ENCODE results near the gene SCN5A. TPM values are rescaled to one million over a fixed set of nuclear protein-coding genes. Genes with fewer than 3 reads are reported as not detected.

Gene SCN5A
- total RNA-seq, 1 experiment from 2014 or later = 4.7 TPM

DNA sequence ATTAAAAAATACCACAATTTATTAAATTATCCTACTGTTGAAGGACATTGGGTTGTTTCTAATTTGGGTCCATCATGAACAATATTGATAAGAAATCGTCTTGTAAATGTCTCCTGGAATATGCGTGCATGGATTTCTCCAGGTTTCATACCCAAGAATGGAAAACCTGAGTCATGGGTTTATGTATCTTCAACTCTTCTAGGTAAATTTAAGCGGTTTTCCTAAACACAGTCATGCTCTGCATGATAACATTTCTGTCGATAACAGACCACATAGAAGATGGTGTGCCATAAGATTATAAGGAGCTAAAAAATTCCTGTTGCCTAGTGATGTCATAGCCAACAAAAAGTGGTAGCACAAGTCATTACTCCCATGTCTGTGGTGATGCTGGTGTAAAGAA, 39.9 kb upstream of the SCN5A start:
- TF ChIP-seq EZH2 (IDR thresholded peaks at IDR 0.05; ENCODE audit: low read depth) = no peak
- TF ChIP-seq, protein P1, sequence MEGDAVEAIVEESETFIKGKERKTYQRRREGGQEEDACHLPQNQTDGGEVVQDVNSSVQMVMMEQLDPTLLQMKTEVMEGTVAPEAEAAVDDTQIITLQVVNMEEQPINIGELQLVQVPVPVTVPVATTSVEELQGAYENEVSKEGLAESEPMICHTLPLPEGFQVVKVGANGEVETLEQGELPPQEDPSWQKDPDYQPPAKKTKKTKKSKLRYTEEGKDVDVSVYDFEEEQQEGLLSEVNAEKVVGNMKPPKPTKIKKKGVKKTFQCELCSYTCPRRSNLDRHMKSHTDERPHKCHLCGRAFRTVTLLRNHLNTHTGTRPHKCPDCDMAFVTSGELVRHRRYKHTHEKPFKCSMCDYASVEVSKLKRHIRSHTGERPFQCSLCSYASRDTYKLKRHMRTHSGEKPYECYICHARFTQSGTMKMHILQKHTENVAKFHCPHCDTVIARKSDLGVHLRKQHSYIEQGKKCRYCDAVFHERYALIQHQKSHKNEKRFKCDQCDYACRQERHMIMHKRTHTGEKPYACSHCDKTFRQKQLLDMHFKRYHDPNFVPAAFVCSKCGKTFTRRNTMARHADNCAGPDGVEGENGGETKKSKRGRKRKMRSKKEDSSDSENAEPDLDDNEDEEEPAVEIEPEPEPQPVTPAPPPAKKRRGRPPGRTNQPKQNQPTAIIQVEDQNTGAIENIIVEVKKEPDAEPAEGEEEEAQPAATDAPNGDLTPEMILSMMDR (conservative IDR thresholded peaks at IDR 0.05) = no peak
- H3F3A ChIP-seq (ENCODE audit: insufficient read depth, low read depth) = no peaks in the 10 kb centered on the region
- H4K20me1 ChIP-seq (ENCODE audit: insufficient read depth) = no peaks in the 10 kb centered on the region
- H3K9me2 ChIP-seq (ENCODE audit: insufficient read depth) = no peaks in the 10 kb centered on the region
- no peak overlapping the region for H2AFZ ChIP-seq
- CTCF ChIA-PET = no interaction called here
- H3K4me2 ChIP-seq = no peak overlapping the region
- no peaks in the 10 kb centered on the region for H3K9me3 ChIP-seq (ENCODE audit: insufficient read depth, low read depth)
- H3K79me2 ChIP-seq (ENCODE audit: low read depth) = no peaks in the 10 kb centered on the region
- H3K4me1 ChIP-seq (replicated peaks; ENCODE audit: insufficient read depth) = no peaks in the 10 kb centered on the region
- H3K4me3 ChIP-seq = no peak overlapping the region
- BruUV-seq (replicated peaks) = no TSS peak
- intact Hi-C loops (cut with micrococcal nuclease; ENCODE audit: unreplicated experiment) = no loop called here
- DNase-seq = no peak
- H3K36me3 ChIP-seq (ENCODE audit: low read depth) = no peaks in the 10 kb centered on the region
- H3K27ac ChIP-seq = no peak overlapping the region
- peaks cover 34% of the 10 kb centered on the region for H3K27me3 ChIP-seq (ENCODE audit: insufficient read depth, low read depth)
- POLR2A ChIA-PET (ENCODE audit: unreplicated experiment) = no interaction called here

DNA sequence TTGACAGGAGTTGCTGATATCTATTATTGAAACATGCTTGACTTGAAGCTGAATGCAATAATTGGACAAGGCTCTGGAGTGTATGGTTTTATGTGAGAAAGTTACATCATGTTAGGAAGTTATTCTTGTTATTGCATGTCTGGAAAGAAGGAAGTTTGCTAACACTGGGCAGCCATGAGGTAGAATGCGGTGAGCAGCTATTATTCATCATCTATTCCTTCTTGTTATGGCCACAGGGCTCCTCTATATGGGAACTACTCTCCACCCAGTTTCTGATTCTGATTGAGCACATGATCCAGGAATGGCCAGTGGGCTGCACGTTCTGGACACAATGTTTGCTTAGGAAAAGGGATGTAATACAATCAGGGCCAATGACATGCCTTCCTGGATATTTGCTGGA, 37.8 kb upstream of the SCN5A start:
- Histone ChIP-seq H3K27ac (no peak overlapping the region), H3K79me2 (ENCODE audit: low read depth) (no peaks in the 10 kb centered on the region), H3K4me2 (no peak overlapping the region), H3K4me3 (no peak overlapping the region), H3K9me3 (ENCODE audit: insufficient read depth, low read depth) (no peaks in the 10 kb centered on the region), H3K4me1 (replicated peaks; ENCODE audit: insufficient read depth) (no peaks in the 10 kb centered on the region), H3K27me3 (ENCODE audit: insufficient read depth, low read depth) (peaks cover 37% of the 10 kb centered on the region), H4K20me1 (ENCODE audit: insufficient read depth) (no peaks in the 10 kb centered on the region), H3F3A (ENCODE audit: insufficient read depth, low read depth) (no peaks in the 10 kb centered on the region), H3K9me2 (ENCODE audit: insufficient read depth) (no peaks in the 10 kb centered on the region), H2AFZ (no peak overlapping the region), H3K36me3 (ENCODE audit: low read depth) (no peaks in the 10 kb centered on the region)
- intact Hi-C loops (cut with micrococcal nuclease; ENCODE audit: unreplicated experiment) = no loop called here
- POLR2A ChIA-PET (ENCODE audit: unreplicated experiment) = no interaction called here
- TF ChIP-seq, protein P1 (conservative IDR thresholded peaks at IDR 0.05) = no peak
- TF ChIP-seq EZH2 (IDR thresholded peaks at IDR 0.05; ENCODE audit: low read depth) = no peak
- BruUV-seq (replicated peaks) = no TSS peak
- CTCF ChIA-PET = no interaction called here
- DNase-seq = no peak

DNA sequence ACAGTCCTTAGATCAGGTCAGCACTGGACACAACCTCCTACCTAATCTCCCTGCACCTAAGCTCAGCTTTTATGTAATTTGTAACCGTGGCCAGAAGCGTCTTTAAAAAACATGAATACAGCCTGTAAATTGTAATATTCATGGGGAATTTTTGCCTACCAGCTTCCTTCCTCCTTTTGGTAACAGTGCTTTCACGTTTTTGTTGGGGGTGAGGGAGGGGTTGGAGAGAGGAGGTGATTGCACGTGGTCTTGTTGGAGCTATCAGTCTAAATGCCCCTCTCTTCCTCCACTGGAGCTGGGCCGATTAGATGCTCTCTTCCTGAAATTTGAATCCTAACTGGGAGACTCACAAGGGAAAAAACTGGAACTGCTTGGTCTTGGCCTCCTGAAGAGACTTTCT, 35.1 kb upstream of the SCN5A start:
- H3K79me2 ChIP-seq (ENCODE audit: low read depth) = no peaks in the 10 kb centered on the region
- H3K4me2 ChIP-seq = no peak overlapping the region
- DNase-seq = no peak
- intact Hi-C loops (cut with micrococcal nuclease; ENCODE audit: unreplicated experiment) = no loop called here
- H3K9me2 ChIP-seq (ENCODE audit: insufficient read depth) = no peaks in the 10 kb centered on the region
- TF ChIP-seq, protein P1 (conservative IDR thresholded peaks at IDR 0.05) = no peak
- TF ChIP-seq EZH2 (IDR thresholded peaks at IDR 0.05; ENCODE audit: low read depth) = no peak
- no peaks in the 10 kb centered on the region for H3F3A ChIP-seq (ENCODE audit: insufficient read depth, low read depth)
- no peaks in the 10 kb centered on the region for H3K36me3 ChIP-seq (ENCODE audit: low read depth)
- no peaks in the 10 kb centered on the region for H3K9me3 ChIP-seq (ENCODE audit: insufficient read depth, low read depth)
- no TSS peak for BruUV-seq (replicated peaks)
- H2AFZ ChIP-seq = no peak overlapping the region
- H4K20me1 ChIP-seq (ENCODE audit: insufficient read depth) = no peaks in the 10 kb centered on the region
- POLR2A ChIA-PET (ENCODE audit: unreplicated experiment) = interaction anchor here (0.6 kb wide), 1 partner anchor 163 kb away, joined by 8 read pairs; no protein-coding TSS in a partner anchor
- no peak overlapping the region for H3K4me3 ChIP-seq
- CTCF ChIA-PET = no interaction called here
- H3K27me3 ChIP-seq (ENCODE audit: insufficient read depth, low read depth) = peaks cover 42% of the 10 kb centered on the region
- H3K4me1 ChIP-seq (replicated peaks; ENCODE audit: insufficient read depth) = no peaks in the 10 kb centered on the region
- H3K27ac ChIP-seq = no peak overlapping the region

Measured in PC-9 (cell line).